H9 (cell line): ENCODE results near the gene PFDN4. TPM values are rescaled to one million over a fixed set of nuclear protein-coding genes. Genes with fewer than 3 reads are reported as not detected.

Source experiments
- DNase-seq: peaks from one replicate; pipeline ENCODE4 v3.0.0-alpha.2; 2017
- H2AFZ ChIP-seq: one replicate; pipeline ENCODE4 v1.6.1; 2013; ENCODE audit warnings: mild to moderate bottlenecking, low read length, control low read depth, moderate library complexity
- H2AK5ac ChIP-seq: 2 replicates; pipeline ENCODE4 v1.6.1; 2013; ENCODE audit warnings: low read length, control low read depth, mixed read lengths; ENCODE audit not compliant: insufficient read length
- H2BK120ac ChIP-seq: one replicate; pipeline ENCODE4 v1.6.1; 2013; ENCODE audit warnings: low read depth, mild to moderate bottlenecking, low read length, control low read depth, inconsistent platforms; ENCODE audit not compliant: poor library complexity, severe bottlenecking
- H2BK12ac ChIP-seq: 2 replicates; pipeline ENCODE4 v1.6.1; 2013; ENCODE audit warnings: low read length, control low read depth, mixed read lengths, low read depth; ENCODE audit not compliant: insufficient read length
- H2BK15ac ChIP-seq: 2 replicates; pipeline ENCODE4 v1.6.1; 2013; ENCODE audit warnings: low read depth, low read length, control low read depth
- H2BK20ac ChIP-seq: one replicate; pipeline ENCODE4 v1.6.1; 2013; ENCODE audit warnings: low read depth, mild to moderate bottlenecking, low read length, control low read depth, inconsistent platforms; ENCODE audit not compliant: poor library complexity, severe bottlenecking
- H2BK5ac ChIP-seq: 2 replicates; pipeline ENCODE4 v1.6.1; 2013; ENCODE audit warnings: low read length, control low read depth, mixed read lengths; ENCODE audit not compliant: insufficient read length
- H3K14ac ChIP-seq: 2 replicates; pipeline ENCODE4 v1.6.1; 2013; ENCODE audit warnings: low read length, control low read depth; ENCODE audit not compliant: insufficient read depth
- H3K18ac ChIP-seq: 2 replicates; pipeline ENCODE4 v1.6.1; 2013; ENCODE audit warnings: low read depth, mild to moderate bottlenecking, mixed read lengths, low read length, control low read depth; ENCODE audit not compliant: insufficient read length
- H3K23ac ChIP-seq: 2 replicates; pipeline ENCODE4 v1.6.1; 2013; ENCODE audit warnings: low read length, control low read depth, mixed read lengths, low read depth; ENCODE audit not compliant: insufficient read length
- H3K23me2 ChIP-seq: 2 replicates; pipeline ENCODE4 v1.6.1; 2013; ENCODE audit warnings: low read depth, mild to moderate bottlenecking, mixed read lengths, low read length, control low read depth; ENCODE audit not compliant: insufficient read length, poor library complexity, severe bottlenecking
- H3K27ac ChIP-seq: 2 replicates; pipeline ENCODE4 v1.5.1; 2013; ENCODE audit warnings: low read length, control low read depth, mixed read lengths, low read depth; ENCODE audit not compliant: insufficient read length
- H3K27me3 ChIP-seq: 2 replicates; pipeline ENCODE4 v1.6.1; 2013; ENCODE audit warnings: low read length, control low read depth, inconsistent platforms; ENCODE audit not compliant: insufficient read depth
- H3K4ac ChIP-seq: 2 replicates; pipeline ENCODE4 v1.6.1; 2013; ENCODE audit warnings: low read depth, mild to moderate bottlenecking, control low read depth, inconsistent platforms, low read length, moderate library complexity
- H3K4me1 ChIP-seq: 2 replicates; pipeline ENCODE4 v1.6.1; 2013; ENCODE audit warnings: low read length, control low read depth, inconsistent platforms; ENCODE audit not compliant: insufficient read depth
- H3K4me2 ChIP-seq: 2 replicates; pipeline ENCODE4 v1.6.1; 2013; ENCODE audit warnings: low read length, control low read depth, mixed read lengths; ENCODE audit not compliant: insufficient read length, insufficient read depth
- H3K56ac ChIP-seq: 2 replicates; pipeline ENCODE4 v1.6.1; 2013; ENCODE audit warnings: low read depth, mild to moderate bottlenecking, mixed read lengths, low read length, control low read depth; ENCODE audit not compliant: insufficient read length
- H3K79me1 ChIP-seq: 2 replicates; pipeline ENCODE4 v1.6.1; 2013; ENCODE audit warnings: low read depth, mild to moderate bottlenecking, moderate library complexity, low read length, control low read depth, inconsistent platforms; ENCODE audit not compliant: insufficient read depth, poor library complexity, severe bottlenecking
- H3K79me2 ChIP-seq: 2 replicates; pipeline ENCODE4 v1.6.1; 2013; ENCODE audit warnings: low read length, control low read depth, inconsistent platforms; ENCODE audit not compliant: insufficient read depth
- H3K9ac ChIP-seq: 2 replicates; pipeline ENCODE4 v1.6.1; 2013; ENCODE audit warnings: low read length, control low read depth, mixed read lengths; ENCODE audit not compliant: insufficient read length; ENCODE audit errors: extremely low read depth
- H3K9me3 ChIP-seq: one replicate; pipeline ENCODE4 v1.6.1; 2013; ENCODE audit warnings: low read depth, low read length, inconsistent platforms; ENCODE audit not compliant: control insufficient read depth
- H3T11ph ChIP-seq: one replicate; pipeline ENCODE4 v1.6.1; 2013; ENCODE audit warnings: mild to moderate bottlenecking, low read length, control low read depth, inconsistent platforms
- H4K20me1 ChIP-seq: one replicate; pipeline ENCODE4 v1.6.1; 2013; ENCODE audit not compliant: control insufficient read depth, insufficient read length, insufficient read depth
- H4K5ac ChIP-seq: 2 replicates; pipeline ENCODE4 v1.6.1; 2013; ENCODE audit warnings: low read depth, mild to moderate bottlenecking, mixed read lengths, low read length, control low read depth; ENCODE audit not compliant: insufficient read length
- H4K8ac ChIP-seq: replicated peaks from 2 replicates; pipeline ENCODE4 v1.6.1; 2013; ENCODE audit warnings: low read length, control low read depth, mixed read lengths, low read depth; ENCODE audit not compliant: insufficient read length
- H4K91ac ChIP-seq: 2 replicates; pipeline ENCODE4 v1.6.1; 2013; ENCODE audit warnings: low read depth, mild to moderate bottlenecking, moderate library complexity, mixed read lengths, low read length, control low read depth; ENCODE audit not compliant: insufficient read length
- H3K27ac Mint-ChIP-seq, 3 experiments: 2 replicates in 2 of 3; 3 replicates in 1 of 3; pipeline ENCODE4 v1.8.0; 2020 to 2021; ENCODE audit warnings: mixed read lengths in 3 of 3, mild to moderate bottlenecking in 1 of 3, moderate library complexity in 1 of 3
- H3K27me3 Mint-ChIP-seq: 2 replicates; pipeline ENCODE4 v1.8.0; 2021; ENCODE audit warnings: low read depth, mild to moderate bottlenecking, moderate library complexity, mixed read lengths
- H3K36me3 Mint-ChIP-seq, 3 experiments: 2 replicates in 2 of 3; 3 replicates in 1 of 3; pipeline ENCODE4 v1.8.0; 2020 to 2021; ENCODE audit warnings: low read depth in 3 of 3, mixed read lengths in 3 of 3; ENCODE audit not compliant: insufficient read depth in 1 of 3
- H3K4me1 Mint-ChIP-seq, 2 experiments: 2 replicates each; pipeline ENCODE4 v1.8.0; 2020; ENCODE audit warnings: mixed read lengths in 2 of 2
- H3K4me3 Mint-ChIP-seq, 2 experiments: 2 replicates in 1 of 2; 3 replicates in 1 of 2; pipeline ENCODE4 v1.8.0; 2020 to 2021; ENCODE audit warnings: mild to moderate bottlenecking in 2 of 2, mixed read lengths in 2 of 2, moderate library complexity in 1 of 2
- H3K9me3 Mint-ChIP-seq, 2 experiments: 2 replicates in 1 of 2; 3 replicates in 1 of 2; pipeline ENCODE4 v1.8.0; 2020; ENCODE audit warnings: mild to moderate bottlenecking in 2 of 2, mixed read lengths in 2 of 2, moderate library complexity in 1 of 2
- WGBS: extraction: QIAGEN DNeasy Blood & Tissue Kit; methylation state at CpG from one replicate; pipeline ENCODE4 v1.1.7; 2013; ENCODE audit warnings: missing lambda C conversion rate, low lambda C conversion rate, mixed read lengths; ENCODE audit not compliant: insufficient read length; ENCODE audit errors: extremely low coverage; 5-methylcytosine and 5-hydroxymethylcytosine counted together
- total RNA-seq: library from RNA; stranded (reverse); gene quantifications from 2 replicates; pipeline ENCODE4 v1.2.1, GENCODE V29; 2021
- TF ChIP-seq, protein P1 (sequence below): fragments of 200-600 bp; sonication (generic); conservative IDR thresholded peaks from 3 replicates; pipeline ENCODE4 v1.8.0; 2021; ENCODE audit warnings: antibody characterized with exemption, mild to moderate bottlenecking

The PFDN4 gene
- total RNA-seq, 1 experiment from 2014 or later = 73.6 TPM

GRCh38 chr20:54223285-54223684, 15.4 kb downstream of the PFDN4 start:
- H3K18ac ChIP-seq = no peak overlapping the region
- H3K27me3 Mint-ChIP-seq = no peaks in the 10 kb centered on the region
- H3K4me2 ChIP-seq = no peak overlapping the region
- no peak overlapping the region for H3K27ac ChIP-seq
- no peaks in the 10 kb centered on the region for H3K9me3 Mint-ChIP-seq
- peaks cover 0 to 13% (median 6%) of the 10 kb centered on the region in 3 experiments; a peak in 3 of 7 replicates for H3K36me3 Mint-ChIP-seq
- no peak overlapping the region for H2AK5ac ChIP-seq
- no peak overlapping the region for H3K9ac ChIP-seq
- H2BK15ac ChIP-seq = no peak overlapping the region
- no peak overlapping the region for H2BK20ac ChIP-seq
- H3K79me2 ChIP-seq = no peaks in the 10 kb centered on the region
- no peaks in the 10 kb centered on the region for H3K23me2 ChIP-seq
- H4K91ac ChIP-seq = no peak overlapping the region
- no peaks in the 10 kb centered on the region for H3K9me3 ChIP-seq
- no peak for DNase-seq
- H2BK5ac ChIP-seq = no peak overlapping the region
- no peaks in the 10 kb centered on the region for H4K20me1 ChIP-seq
- no peak overlapping the region for H2BK120ac ChIP-seq
- H3K56ac ChIP-seq = no peak overlapping the region
- no peak overlapping the region for H3K4me3 Mint-ChIP-seq
- H3K79me1 ChIP-seq = no peaks in the 10 kb centered on the region
- no peak overlapping the region for H3K4ac ChIP-seq
- H4K5ac ChIP-seq = no peak overlapping the region
- H3K23ac ChIP-seq = no peak overlapping the region
- H3K4me1 Mint-ChIP-seq = peaks cover 35 to 41% of the 10 kb centered on the region in 2 experiments
- H3K4me1 ChIP-seq = peaks cover 5% of the 10 kb centered on the region; the same call in 1 of the 2 replicates
- no peak overlapping the region for H2AFZ ChIP-seq
- no peak overlapping the region for H4K8ac ChIP-seq
- H2BK12ac ChIP-seq = no peak overlapping the region
- TF ChIP-seq, protein P1, sequence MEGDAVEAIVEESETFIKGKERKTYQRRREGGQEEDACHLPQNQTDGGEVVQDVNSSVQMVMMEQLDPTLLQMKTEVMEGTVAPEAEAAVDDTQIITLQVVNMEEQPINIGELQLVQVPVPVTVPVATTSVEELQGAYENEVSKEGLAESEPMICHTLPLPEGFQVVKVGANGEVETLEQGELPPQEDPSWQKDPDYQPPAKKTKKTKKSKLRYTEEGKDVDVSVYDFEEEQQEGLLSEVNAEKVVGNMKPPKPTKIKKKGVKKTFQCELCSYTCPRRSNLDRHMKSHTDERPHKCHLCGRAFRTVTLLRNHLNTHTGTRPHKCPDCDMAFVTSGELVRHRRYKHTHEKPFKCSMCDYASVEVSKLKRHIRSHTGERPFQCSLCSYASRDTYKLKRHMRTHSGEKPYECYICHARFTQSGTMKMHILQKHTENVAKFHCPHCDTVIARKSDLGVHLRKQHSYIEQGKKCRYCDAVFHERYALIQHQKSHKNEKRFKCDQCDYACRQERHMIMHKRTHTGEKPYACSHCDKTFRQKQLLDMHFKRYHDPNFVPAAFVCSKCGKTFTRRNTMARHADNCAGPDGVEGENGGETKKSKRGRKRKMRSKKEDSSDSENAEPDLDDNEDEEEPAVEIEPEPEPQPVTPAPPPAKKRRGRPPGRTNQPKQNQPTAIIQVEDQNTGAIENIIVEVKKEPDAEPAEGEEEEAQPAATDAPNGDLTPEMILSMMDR = no peak
- no peak overlapping the region for H3K14ac ChIP-seq
- WGBS = no CpG with 5 or more reads among the region's 5 CpGs
- H3T11ph ChIP-seq = no peak overlapping the region
- peak overlapping the region in 2 of 3 experiments; percentile 38 to 62; a peak in 5 of 7 replicates for H3K27ac Mint-ChIP-seq
- H3K27me3 ChIP-seq = no peaks in the 10 kb centered on the region
